ENCODE results near the gene ARHGAP25. TPM values are rescaled to one million over a fixed set of nuclear protein-coding genes. Genes with fewer than 3 reads are reported as not detected.

ARHGAP25 gene
- total and polyA plus RNA-seq, 2 experiments from 2014 or later, result 1.9 to 2.0 TPM

DNA sequence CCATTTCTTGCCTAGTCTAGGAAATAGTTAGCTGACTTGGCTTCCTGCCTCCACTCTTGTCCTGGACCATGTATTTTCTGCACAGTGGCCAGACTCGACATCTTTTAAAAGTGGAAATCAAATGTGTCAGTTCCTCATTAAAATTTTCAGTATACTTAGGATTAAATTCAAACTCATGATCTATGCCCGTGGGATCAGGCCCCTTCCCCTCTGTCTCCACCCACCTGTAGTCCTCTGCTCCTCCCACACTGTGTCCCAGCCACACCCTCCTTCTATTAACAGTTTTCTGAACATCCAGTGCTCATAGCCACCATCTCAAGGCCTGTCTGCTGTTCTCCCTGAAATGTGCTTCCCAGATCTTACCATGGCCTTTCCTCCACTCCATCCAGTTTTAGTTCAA is 13.3 kb downstream of the ARHGAP25 start:
- H3K27me3 Mint-ChIP-seq (ENCODE audit: insufficient read depth, low read depth, poor library complexity), result peaks cover 6% of the 10 kb centered on the region
- H3K4me1 ChIP-seq (ENCODE audit: insufficient read depth), result peaks cover 14% of the 10 kb centered on the region
- peaks cover 18% of the 10 kb centered on the region for H3K4me1 Mint-ChIP-seq
- no peaks in the 10 kb centered on the region for H3K27me3 ChIP-seq (ENCODE audit: insufficient read depth)
- no peak overlapping the region for H3K27ac Mint-ChIP-seq
- TF ChIP-seq, protein P1, sequence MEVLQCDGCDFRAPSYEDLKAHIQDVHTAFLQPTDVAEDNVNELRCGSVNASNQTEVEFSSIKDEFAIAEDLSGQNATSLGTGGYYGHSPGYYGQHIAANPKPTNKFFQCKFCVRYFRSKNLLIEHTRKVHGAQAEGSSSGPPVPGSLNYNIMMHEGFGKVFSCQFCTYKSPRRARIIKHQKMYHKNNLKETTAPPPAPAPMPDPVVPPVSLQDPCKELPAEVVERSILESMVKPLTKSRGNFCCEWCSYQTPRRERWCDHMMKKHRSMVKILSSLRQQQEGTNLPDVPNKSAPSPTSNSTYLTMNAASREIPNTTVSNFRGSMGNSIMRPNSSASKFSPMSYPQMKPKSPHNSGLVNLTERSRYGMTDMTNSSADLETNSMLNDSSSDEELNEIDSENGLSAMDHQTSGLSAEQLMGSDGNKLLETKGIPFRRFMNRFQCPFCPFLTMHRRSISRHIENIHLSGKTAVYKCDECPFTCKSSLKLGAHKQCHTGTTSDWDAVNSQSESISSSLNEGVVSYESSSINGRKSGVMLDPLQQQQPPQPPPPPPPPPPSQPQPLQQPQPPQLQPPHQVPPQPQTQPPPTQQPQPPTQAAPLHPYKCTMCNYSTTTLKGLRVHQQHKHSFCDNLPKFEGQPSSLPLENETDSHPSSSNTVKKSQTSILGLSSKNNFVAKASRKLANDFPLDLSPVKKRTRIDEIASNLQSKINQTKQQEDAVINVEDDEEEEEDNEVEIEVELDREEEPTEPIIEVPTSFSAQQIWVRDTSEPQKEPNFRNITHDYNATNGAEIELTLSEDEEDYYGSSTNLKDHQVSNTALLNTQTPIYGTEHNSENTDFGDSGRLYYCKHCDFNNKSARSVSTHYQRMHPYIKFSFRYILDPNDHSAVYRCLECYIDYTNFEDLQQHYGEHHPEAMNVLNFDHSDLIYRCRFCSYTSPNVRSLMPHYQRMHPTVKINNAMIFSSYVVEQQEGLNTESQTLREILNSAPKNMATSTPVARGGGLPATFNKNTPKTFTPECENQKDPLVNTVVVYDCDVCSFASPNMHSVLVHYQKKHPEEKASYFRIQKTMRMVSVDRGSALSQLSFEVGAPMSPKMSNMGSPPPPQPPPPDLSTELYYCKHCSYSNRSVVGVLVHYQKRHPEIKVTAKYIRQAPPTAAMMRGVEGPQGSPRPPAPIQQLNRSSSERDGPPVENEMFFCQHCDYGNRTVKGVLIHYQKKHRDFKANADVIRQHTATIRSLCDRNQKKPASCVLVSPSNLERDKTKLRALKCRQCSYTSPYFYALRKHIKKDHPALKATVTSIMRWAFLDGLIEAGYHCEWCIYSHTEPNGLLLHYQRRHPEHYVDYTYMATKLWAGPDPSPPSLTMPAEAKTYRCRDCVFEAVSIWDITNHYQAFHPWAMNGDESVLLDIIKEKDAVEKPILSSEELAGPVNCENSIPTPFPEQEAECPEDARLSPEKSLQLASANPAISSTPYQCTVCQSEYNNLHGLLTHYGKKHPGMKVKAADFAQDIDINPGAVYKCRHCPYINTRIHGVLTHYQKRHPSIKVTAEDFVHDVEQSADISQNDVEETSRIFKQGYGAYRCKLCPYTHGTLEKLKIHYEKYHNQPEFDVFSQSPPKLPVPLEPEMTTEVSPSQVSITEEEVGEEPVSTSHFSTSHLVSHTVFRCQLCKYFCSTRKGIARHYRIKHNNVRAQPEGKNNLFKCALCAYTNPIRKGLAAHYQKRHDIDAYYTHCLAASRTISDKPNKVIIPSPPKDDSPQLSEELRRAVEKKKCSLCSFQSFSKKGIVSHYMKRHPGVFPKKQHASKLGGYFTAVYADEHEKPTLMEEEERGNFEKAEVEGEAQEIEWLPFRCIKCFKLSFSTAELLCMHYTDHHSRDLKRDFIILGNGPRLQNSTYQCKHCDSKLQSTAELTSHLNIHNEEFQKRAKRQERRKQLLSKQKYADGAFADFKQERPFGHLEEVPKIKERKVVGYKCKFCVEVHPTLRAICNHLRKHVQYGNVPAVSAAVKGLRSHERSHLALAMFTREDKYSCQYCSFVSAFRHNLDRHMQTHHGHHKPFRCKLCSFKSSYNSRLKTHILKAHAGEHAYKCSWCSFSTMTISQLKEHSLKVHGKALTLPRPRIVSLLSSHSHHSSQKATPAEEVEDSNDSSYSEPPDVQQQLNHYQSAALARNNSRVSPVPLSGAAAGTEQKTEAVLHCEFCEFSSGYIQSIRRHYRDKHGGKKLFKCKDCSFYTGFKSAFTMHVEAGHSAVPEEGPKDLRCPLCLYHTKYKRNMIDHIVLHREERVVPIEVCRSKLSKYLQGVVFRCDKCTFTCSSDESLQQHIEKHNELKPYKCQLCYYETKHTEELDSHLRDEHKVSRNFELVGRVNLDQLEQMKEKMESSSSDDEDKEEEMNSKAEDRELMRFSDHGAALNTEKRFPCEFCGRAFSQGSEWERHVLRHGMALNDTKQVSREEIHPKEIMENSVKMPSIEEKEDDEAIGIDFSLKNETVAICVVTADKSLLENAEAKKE (CRISPR knock-in tag; IDR thresholded peaks at IDR 0.05), result no peak
- TF ChIP-seq ZNF331 (CRISPR knock-in tag; IDR thresholded peaks at IDR 0.05; ENCODE audit: low read depth) (no peak), POLR2AphosphoS5 (IDR thresholded peaks at IDR 0.05; ENCODE audit: low read depth) (no peak), NANOG (IDR thresholded peaks at IDR 0.05; ENCODE audit: borderline replicate concordance) (no peak), ZNF114 (CRISPR knock-in tag; IDR thresholded peaks at IDR 0.05) (no peak)
- no peak overlapping the region for H3K4me3 ChIP-seq
- H3K4me3 Mint-ChIP-seq, result no peak overlapping the region
- ATAC-seq (no peak), DNase-seq (ENCODE audit: low spot score) (no peak)
- H3K79me2 ChIP-seq (replicated peaks; ENCODE audit: insufficient read depth), result no peaks in the 10 kb centered on the region
- no peak overlapping the region for H2AFZ ChIP-seq
- no peaks in the 10 kb centered on the region for H3F3A ChIP-seq (replicated peaks; ENCODE audit: low read depth)
- H3K9me2 ChIP-seq (ENCODE audit: insufficient read depth), result peaks cover 10% of the 10 kb centered on the region; the same call in 1 of the 2 replicates
- H4K20me1 ChIP-seq (replicated peaks; ENCODE audit: insufficient read depth), result no peaks in the 10 kb centered on the region
- H3K36me3 Mint-ChIP-seq (ENCODE audit: low read depth), result peaks cover 4% of the 10 kb centered on the region; the same call in 1 of the 3 replicates
- H3K27ac ChIP-seq (ENCODE audit: low read depth), result no peak overlapping the region
- H3K9me3 Mint-ChIP-seq, result no peaks in the 10 kb centered on the region
- H3K4me2 ChIP-seq, result no peak overlapping the region
- H3K36me3 ChIP-seq (ENCODE audit: insufficient read depth), result no peaks in the 10 kb centered on the region

DNA sequence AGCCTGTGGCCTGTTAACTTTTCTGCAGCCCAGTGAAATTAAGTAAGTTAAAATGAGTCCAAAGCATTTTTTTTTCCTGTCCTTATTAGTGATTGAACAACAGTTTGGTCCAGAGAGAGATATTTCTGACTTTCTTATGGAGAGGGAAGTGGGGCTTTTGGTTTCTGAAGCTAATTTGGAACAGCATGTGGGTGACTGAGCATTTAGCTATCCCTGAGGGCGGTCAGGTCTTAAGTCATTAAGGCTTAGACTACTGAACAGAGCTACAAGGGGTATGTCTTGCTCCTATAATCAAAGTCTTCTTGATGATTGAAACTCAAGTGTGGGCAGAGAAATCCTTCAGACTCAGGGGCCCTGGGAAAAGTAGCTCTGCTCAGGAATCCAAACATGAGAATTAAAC is 14.0 kb downstream of the ARHGAP25 start:
- DNase-seq (ENCODE audit: low spot score), result no peak
- Histone ChIP-seq H3K4me3 (no peak overlapping the region), H2AFZ (no peak overlapping the region), H3K4me2 (no peak overlapping the region), H3K79me2 (replicated peaks; ENCODE audit: insufficient read depth) (no peaks in the 10 kb centered on the region), H3K27ac (ENCODE audit: low read depth) (no peak overlapping the region), H3K36me3 (ENCODE audit: insufficient read depth) (no peaks in the 10 kb centered on the region), H4K20me1 (replicated peaks; ENCODE audit: insufficient read depth) (no peaks in the 10 kb centered on the region), H3F3A (replicated peaks; ENCODE audit: low read depth) (no peaks in the 10 kb centered on the region), H3K4me1 (ENCODE audit: insufficient read depth) (peaks cover 14% of the 10 kb centered on the region), H3K27me3 (ENCODE audit: insufficient read depth) (no peaks in the 10 kb centered on the region), H3K9me2 (ENCODE audit: insufficient read depth) (peaks cover 10% of the 10 kb centered on the region; the same call in 1 of the 2 replicates)
- no peaks in the 10 kb centered on the region for H3K9me3 Mint-ChIP-seq
- peaks cover 6% of the 10 kb centered on the region for H3K27me3 Mint-ChIP-seq (ENCODE audit: insufficient read depth, low read depth, poor library complexity)
- H3K4me3 Mint-ChIP-seq, result no peak overlapping the region
- peaks cover 4% of the 10 kb centered on the region; the same call in 1 of the 3 replicates for H3K36me3 Mint-ChIP-seq (ENCODE audit: low read depth)
- H3K27ac Mint-ChIP-seq, result no peak overlapping the region
- H3K4me1 Mint-ChIP-seq, result peaks cover 12% of the 10 kb centered on the region
- ATAC-seq, result no peak
- TF ChIP-seq, protein P1 (CRISPR knock-in tag; IDR thresholded peaks at IDR 0.05), result no peak
- TF ChIP-seq POLR2AphosphoS5 (IDR thresholded peaks at IDR 0.05; ENCODE audit: low read depth) (no peak), JUNB (IDR thresholded peaks at IDR 0.05; ENCODE audit: unreplicated experiment) (no peak), ZNF114 (CRISPR knock-in tag; IDR thresholded peaks at IDR 0.05) (no peak), EZH2 (IDR thresholded peaks at IDR 0.05; ENCODE audit: low read depth, unreplicated experiment) (no peak)
